SK-N-SH treated with all-trans-retinoic acid at 6 μM for 48 hours (cell line): ENCODE data around the gene CCN6.
A peak's percentile ranks its signal among the peaks of the same experiment; 100 is the strongest.

ENCODE experiments used
- ATAC-seq: fragments of 200-7000 bp; cut with Tn5 transposase; 3 replicates; pipeline ENCODE4 v1.9.1; 2020; ENCODE audit warnings: mild to moderate bottlenecking, moderate library complexity
- BACH2 ChIP-seq: fragments of 250-450 bp; sonication (Bioruptor Pico); IDR thresholded peaks from 2 replicates; pipeline ENCODE4 v1.9.0; 2021; ENCODE audit warnings: mild to moderate bottlenecking, borderline replicate concordance
- CREB5 ChIP-seq: fragments of 250-450 bp; sonication (Bioruptor Pico); IDR thresholded peaks from 2 replicates; pipeline ENCODE4 v1.5.1; 2020; ENCODE audit warnings: low read depth, mild to moderate bottlenecking, moderate library complexity
- CSDC2 ChIP-seq: fragments of 250-450 bp; sonication (Bioruptor Pico); IDR thresholded peaks from 2 replicates; pipeline ENCODE4 v1.5.0; 2020; ENCODE audit warnings: mild to moderate bottlenecking, moderate library complexity
- CSRNP3 ChIP-seq: fragments of 250-450 bp; sonication (Bioruptor Pico); IDR thresholded peaks from 2 replicates; pipeline ENCODE4 v1.5.1; 2021; ENCODE audit warnings: mild to moderate bottlenecking, moderate library complexity
- ESRRG ChIP-seq: fragments of 250-450 bp; sonication (Bioruptor Pico); IDR thresholded peaks from 2 replicates; pipeline ENCODE4 v1.6.1; 2021; ENCODE audit warnings: mild to moderate bottlenecking
- GLIS3 ChIP-seq: fragments of 250-450 bp; sonication (Bioruptor Pico); IDR thresholded peaks from 2 replicates; pipeline ENCODE4 v1.5.0; 2020; ENCODE audit warnings: mild to moderate bottlenecking, moderate library complexity
- ISL1 ChIP-seq: fragments of 250-450 bp; sonication (Bioruptor Pico); IDR thresholded peaks from 2 replicates; pipeline ENCODE4 v2.1.2; 2022; ENCODE audit warnings: mild to moderate bottlenecking, moderate library complexity
- OSR1 ChIP-seq: fragments of 250-450 bp; sonication (Bioruptor Pico); IDR thresholded peaks from 2 replicates; pipeline ENCODE4 v1.8.0; 2022; ENCODE audit warnings: moderate library complexity, mild to moderate bottlenecking, inconsistent platforms
- POU6F1 ChIP-seq: fragments of 250-450 bp; sonication (Bioruptor Pico); IDR thresholded peaks from 2 replicates; pipeline ENCODE4 v1.8.0; 2021; ENCODE audit warnings: low read depth, mild to moderate bottlenecking, moderate library complexity, borderline replicate concordance
- PPARA ChIP-seq: fragments of 250-450 bp; sonication (Bioruptor Pico); IDR thresholded peaks from 2 replicates; pipeline ENCODE4 v1.5.0; 2020; ENCODE audit warnings: mild to moderate bottlenecking, borderline replicate concordance
- RARB ChIP-seq: fragments of 250-450 bp; sonication (Bioruptor Pico); IDR thresholded peaks from 2 replicates; pipeline ENCODE4 v1.8.0; 2021; ENCODE audit warnings: mild to moderate bottlenecking, moderate library complexity
- SNAI2 ChIP-seq: fragments of 250-450 bp; sonication (Bioruptor Pico); IDR thresholded peaks from 2 replicates; pipeline ENCODE4 v1.5.0; 2020; ENCODE audit warnings: mild to moderate bottlenecking, moderate library complexity
- TCF4 ChIP-seq: fragments of 250-450 bp; sonication (Bioruptor Pico); IDR thresholded peaks from 2 replicates; pipeline ENCODE4 v1.8.0; 2021; ENCODE audit warnings: mild to moderate bottlenecking, moderate library complexity, borderline replicate concordance
- TOX ChIP-seq: fragments of 250-450 bp; sonication (Bioruptor Pico); IDR thresholded peaks from 2 replicates; pipeline ENCODE4 v1.8.0; 2021; ENCODE audit warnings: mild to moderate bottlenecking, moderate library complexity, borderline replicate concordance
- TSHZ2 ChIP-seq: fragments of 250-450 bp; sonication (Bioruptor Pico); IDR thresholded peaks from 2 replicates; pipeline ENCODE4 v1.5.0; 2020; ENCODE audit warnings: mild to moderate bottlenecking, moderate library complexity
- ZC3H10 ChIP-seq: fragments of 250-450 bp; sonication (Bioruptor Pico); IDR thresholded peaks from 2 replicates; pipeline ENCODE4 v1.5.1; 2021; ENCODE audit warnings: mild to moderate bottlenecking, moderate library complexity
- ZFP3 ChIP-seq: fragments of 250-450 bp; sonication (Bioruptor Pico); IDR thresholded peaks from 2 replicates; pipeline ENCODE4 v1.5.0; 2020; ENCODE audit warnings: mild to moderate bottlenecking, moderate library complexity
- ZFP30 ChIP-seq: fragments of 450-650 bp; formaldehyde crosslinking; IDR thresholded peaks from 2 replicates; pipeline ENCODE4 v1.5.0; 2022; ENCODE audit warnings: mild to moderate bottlenecking, moderate library complexity
- ZNF565 ChIP-seq: fragments of 450-650 bp; formaldehyde crosslinking; conservative IDR thresholded peaks from 2 replicates; pipeline ENCODE4 v1.5.0; 2020; ENCODE audit warnings: low read depth, mild to moderate bottlenecking, moderate library complexity

The CCN6 gene

GRCh38 chr6:112017760-112018537 lies 36.0 kb upstream of the CCN6 start (continued):
- TF ChIP-seq TSHZ2 (CRISPR knock-in tag), result no peak

GRCh38 chr6:112018619-112019416 lies 35.1 kb upstream of the CCN6 start:
- peak; percentile 41; the same call in 1 of the 3 replicates for ATAC-seq
- TF ChIP-seq POU6F1 (no peak), OSR1 (CRISPR knock-in tag) (no peak), CREB5 (CRISPR knock-in tag) (no peak), ZFP3 (no peak), TSHZ2 (CRISPR knock-in tag) (no peak), CSRNP3 (CRISPR knock-in tag) (no peak), TCF4 (CRISPR knock-in tag) (no peak), GLIS3 (no peak), BACH2 (CRISPR knock-in tag) (no peak), ISL1 (CRISPR knock-in tag) (no peak), ZFP30 (CRISPR knock-in tag) (no peak), TOX (CRISPR knock-in tag) (no peak), PPARA (CRISPR knock-in tag) (no peak)

GRCh38 chr6:112019589-112019988 lies 34.3 kb upstream of the CCN6 start:
- TF ChIP-seq TCF4 (CRISPR knock-in tag) (no peak), RARB (CRISPR knock-in tag) (no peak), ZNF565 (CRISPR knock-in tag) (no peak), ZFP3 (no peak), TSHZ2 (CRISPR knock-in tag) (no peak), TOX (CRISPR knock-in tag) (no peak), CSDC2 (CRISPR knock-in tag) (no peak), ESRRG (CRISPR knock-in tag) (no peak), PPARA (CRISPR knock-in tag) (no peak), CREB5 (CRISPR knock-in tag) (no peak), BACH2 (CRISPR knock-in tag) (no peak), ISL1 (CRISPR knock-in tag) (no peak), SNAI2 (CRISPR knock-in tag) (no peak), ZFP30 (CRISPR knock-in tag) (no peak), ZC3H10 (CRISPR knock-in tag) (no peak)
- TF ChIP-seq, all 23 proteins: peak for 0
- ATAC-seq, result no peak
